Measurements from ENCODE around the gene JOSD2. TPM values are rescaled to one million over a fixed set of nuclear protein-coding genes. Genes with fewer than 3 reads are reported as not detected.
A peak's percentile ranks its signal among the peaks of the same experiment; 100 is the strongest.
"Not testable (repeated sequence)": the region's sequence is repeated elsewhere in the genome, so short reads cannot be mapped to it uniquely, and the experiment has no call there.

The JOSD2 gene
- total RNA-seq, 2 experiments from 2014 or later = 17.2 to 17.9 TPM

DNA sequence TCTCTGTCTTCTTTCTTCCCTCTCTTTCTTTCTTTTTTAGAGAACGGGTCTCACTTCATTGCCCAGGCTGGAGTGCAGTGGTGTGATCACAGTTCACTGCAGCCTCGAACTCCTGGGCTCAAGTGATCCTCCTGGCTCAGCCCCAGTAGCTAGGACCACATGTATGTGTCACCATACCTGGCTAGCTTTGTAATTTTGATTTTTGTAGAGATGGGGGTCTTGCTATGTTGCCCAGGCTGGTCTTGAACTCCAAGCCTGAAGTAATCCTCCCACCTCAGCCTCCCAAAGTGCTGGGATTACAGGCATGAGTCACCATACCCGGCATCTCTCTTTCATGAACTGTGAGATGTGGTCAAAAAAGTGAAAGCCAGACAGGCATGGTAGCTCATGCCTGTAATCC, 37.7 kb downstream of the JOSD2 start:
- intact Hi-C loops (cut with micrococcal nuclease); H3K27ac Mint-ChIP-seq: not testable (repeated sequence)

DNA sequence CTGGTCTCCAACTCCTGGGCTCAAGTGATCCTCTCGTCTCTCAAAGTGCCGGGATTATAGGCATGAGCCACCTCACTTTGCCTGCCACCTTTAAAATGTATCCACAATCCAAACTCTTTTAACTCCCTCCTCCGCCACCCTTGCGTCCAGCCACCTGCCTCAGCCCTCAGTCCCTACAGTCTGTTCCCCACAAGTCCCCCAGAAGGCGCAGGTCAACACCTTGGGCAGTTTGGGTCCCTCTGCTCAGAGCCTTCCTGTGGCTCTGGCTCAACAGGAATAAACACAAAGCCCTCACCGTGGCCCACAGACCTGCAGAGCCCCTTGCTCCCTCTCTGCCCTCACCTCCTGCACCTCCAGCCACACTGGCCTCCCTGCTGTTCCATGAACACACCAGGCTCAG, 42.2 kb downstream of the JOSD2 start:
- Mint-ChIP-seq H3K4me3 (no peak overlapping the region), H3K36me3 (ENCODE audit: low read depth) (no peaks in the 10 kb centered on the region), H3K27ac (no peak overlapping the region), H3K27me3 (ENCODE audit: low read depth) (peaks cover 2% of the 10 kb centered on the region), H3K4me1 (ENCODE audit: low read depth) (no peaks in the 10 kb centered on the region), H3K9me3 (no peaks in the 10 kb centered on the region)
- CTCF ChIA-PET = no interaction called here
- intact Hi-C loops (cut with micrococcal nuclease) = loop anchor here (10.0 kb wide), 1 partner anchor 214 kb away; no protein-coding TSS in a partner anchor
- no peak for DNase-seq

More for the DNA sequence above, 37.7 kb downstream of the JOSD2 start:
- H3K4me3 Mint-ChIP-seq; H3K27me3 Mint-ChIP-seq (ENCODE audit: low read depth); DNase-seq; H3K36me3 Mint-ChIP-seq (ENCODE audit: low read depth); H3K9me3 Mint-ChIP-seq: not testable (repeated sequence)
- CTCF ChIA-PET = interaction anchor here (1.2 kb wide), 1 partner anchor 11 kb away, joined by 4 read pairs; no protein-coding TSS in a partner anchor
- H3K4me1 Mint-ChIP-seq (ENCODE audit: low read depth) = peaks cover 21% of the 10 kb centered on the region

DNA sequence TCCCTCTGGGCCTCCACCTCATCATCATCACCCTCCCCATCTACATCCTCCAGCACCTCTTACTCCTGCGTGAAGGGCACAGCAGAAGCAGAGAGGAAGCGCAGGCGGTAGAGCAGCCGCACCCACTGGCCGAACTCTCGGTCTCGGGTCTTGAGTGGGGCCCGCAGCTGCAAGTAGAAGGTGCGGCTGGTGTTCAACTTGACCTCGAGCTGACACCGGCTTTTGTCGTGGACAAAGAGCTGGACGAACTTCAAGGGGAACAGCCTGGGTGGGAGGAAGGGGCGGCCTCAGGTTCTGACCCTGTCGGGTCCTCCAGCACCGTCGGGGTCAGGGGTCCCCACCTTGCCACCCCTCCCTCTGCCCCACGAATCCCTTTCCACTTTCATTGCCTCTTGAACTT, 43.4 kb downstream of the JOSD2 start:
- no peak for DNase-seq
- CTCF ChIA-PET = no interaction called here
- Mint-ChIP-seq H3K4me1 (ENCODE audit: low read depth) (no peaks in the 10 kb centered on the region), H3K9me3 (no peaks in the 10 kb centered on the region), H3K4me3 (no peak overlapping the region), H3K27me3 (ENCODE audit: low read depth) (peaks cover 2% of the 10 kb centered on the region), H3K27ac (no peak overlapping the region), H3K36me3 (ENCODE audit: low read depth) (no peaks in the 10 kb centered on the region)
- intact Hi-C loops (cut with micrococcal nuclease) = loop anchor here (10.0 kb wide), 1 partner anchor 213 kb away; no protein-coding TSS in a partner anchor

DNA sequence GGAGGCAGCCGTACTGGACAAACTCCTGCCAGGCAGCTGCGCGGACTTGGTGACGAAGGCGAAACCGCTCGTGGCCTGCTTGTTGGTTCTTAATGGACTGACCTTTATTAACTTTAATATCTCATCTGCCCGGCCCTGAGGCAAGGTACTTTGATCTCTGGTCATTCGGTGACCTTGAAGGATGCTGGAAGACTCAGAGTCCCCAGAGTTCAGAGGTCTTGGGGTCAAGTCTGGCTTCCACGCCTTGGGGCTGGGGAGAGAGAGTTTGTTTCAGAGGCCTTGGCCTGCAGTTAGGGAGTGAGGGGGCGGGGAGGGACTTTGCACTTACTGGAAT, 44.3 kb downstream of the JOSD2 start:
- Mint-ChIP-seq H3K9me3 (no peaks in the 10 kb centered on the region), H3K4me1 (ENCODE audit: low read depth) (no peaks in the 10 kb centered on the region), H3K27me3 (ENCODE audit: low read depth) (peaks cover 8% of the 10 kb centered on the region), H3K36me3 (ENCODE audit: low read depth) (no peaks in the 10 kb centered on the region), H3K4me3 (no peak overlapping the region), H3K27ac (no peak overlapping the region)
- intact Hi-C loops (cut with micrococcal nuclease) = loop anchor here (10.0 kb wide), 1 partner anchor 212 kb away; no protein-coding TSS in a partner anchor
- DNase-seq = no peak
- CTCF ChIA-PET = interaction anchor here (0.6 kb wide), 1 partner anchor 19 kb away, joined by 3 read pairs; no protein-coding TSS in a partner anchor

DNA sequence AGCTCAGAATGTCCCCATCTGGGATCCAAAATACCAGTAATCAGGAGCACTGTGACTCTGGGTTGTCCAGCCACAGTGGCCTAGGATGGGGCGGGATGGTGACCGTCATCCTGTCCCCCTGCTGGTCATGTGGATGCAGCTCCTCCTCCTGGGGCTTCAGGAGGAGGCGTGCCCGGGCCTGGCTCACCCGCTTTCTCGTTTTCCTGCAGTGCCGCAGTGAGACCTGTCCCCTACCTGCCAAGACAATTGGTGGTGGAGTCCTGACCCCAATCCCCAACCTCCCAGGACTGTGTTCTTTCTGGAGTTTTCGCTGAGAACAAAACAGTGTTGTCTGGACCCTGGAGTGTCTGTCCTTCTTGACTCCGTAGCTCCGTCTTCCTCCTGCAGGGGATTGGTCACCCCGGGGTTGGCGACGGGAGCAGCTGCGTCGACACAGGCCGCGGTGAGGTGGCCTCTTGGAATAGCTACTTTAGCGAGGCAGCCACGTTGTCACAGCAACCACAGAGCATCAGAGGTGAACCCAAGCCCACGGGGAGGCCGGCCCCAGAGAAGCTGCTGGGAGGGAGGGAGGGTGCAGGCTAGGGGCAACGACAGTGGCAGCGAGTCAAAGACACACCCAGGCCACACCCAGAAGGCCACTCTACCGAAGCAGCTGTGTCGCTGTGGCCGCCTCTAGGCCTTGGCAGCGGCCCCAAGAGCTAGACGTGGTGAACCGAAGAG, 44.8 kb downstream of the JOSD2 start:
- H3K4me1 Mint-ChIP-seq (ENCODE audit: low read depth) = peaks cover 3% of the 10 kb centered on the region
- CTCF ChIA-PET = interaction anchor here (0.6 to 1.5 kb wide), 2 partner anchors 18 to 90 kb away, joined by 3 read pairs; no protein-coding TSS in a partner anchor
- H3K9me3 Mint-ChIP-seq = no peaks in the 10 kb centered on the region
- H3K27me3 Mint-ChIP-seq (ENCODE audit: low read depth) = peaks cover 12% of the 10 kb centered on the region
- H3K4me3 Mint-ChIP-seq = no peak overlapping the region
- DNase-seq = no peak
- H3K27ac Mint-ChIP-seq = no peak overlapping the region
- intact Hi-C loops (cut with micrococcal nuclease) = loop anchor here (10.0 kb wide), 1 partner anchor 211 kb away; no protein-coding TSS in a partner anchor
- H3K36me3 Mint-ChIP-seq (ENCODE audit: low read depth) = no peaks in the 10 kb centered on the region

DNA sequence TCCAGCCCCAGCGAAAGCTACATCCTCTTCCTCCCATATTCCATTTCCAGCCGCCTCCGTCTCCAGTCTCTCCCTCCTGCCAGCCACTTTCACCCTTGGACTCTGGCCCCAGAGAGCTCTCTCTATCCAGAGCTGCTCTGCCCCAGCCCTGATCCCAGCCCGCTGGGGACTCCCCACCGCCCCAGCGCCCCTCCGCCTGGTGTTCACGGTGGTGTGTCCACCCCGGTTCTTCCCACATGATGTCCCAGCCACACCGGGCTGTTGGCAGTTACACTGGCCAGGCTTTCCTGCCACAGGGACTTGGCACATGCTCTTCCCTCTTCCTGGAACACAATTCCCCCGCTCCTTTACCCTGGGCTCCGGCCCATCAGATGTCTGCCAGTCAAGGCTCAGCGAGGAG, 46.0 kb downstream of the JOSD2 start:
- no peak for DNase-seq
- H3K27me3 Mint-ChIP-seq (ENCODE audit: low read depth) = peaks cover 18% of the 10 kb centered on the region
- H3K36me3 Mint-ChIP-seq (ENCODE audit: low read depth) = no peaks in the 10 kb centered on the region
- H3K27ac Mint-ChIP-seq = no peak overlapping the region
- CTCF ChIA-PET = interaction anchor here (1.5 kb wide), 1 partner anchor 91 kb away, joined by 3 read pairs; no protein-coding TSS in a partner anchor
- intact Hi-C loops (cut with micrococcal nuclease) = loop anchor here (10.0 kb wide), 1 partner anchor 210 kb away; no protein-coding TSS in a partner anchor
- H3K9me3 Mint-ChIP-seq = no peaks in the 10 kb centered on the region
- H3K4me3 Mint-ChIP-seq = no peak overlapping the region
- H3K4me1 Mint-ChIP-seq (ENCODE audit: low read depth) = peaks cover 10% of the 10 kb centered on the region

DNA sequence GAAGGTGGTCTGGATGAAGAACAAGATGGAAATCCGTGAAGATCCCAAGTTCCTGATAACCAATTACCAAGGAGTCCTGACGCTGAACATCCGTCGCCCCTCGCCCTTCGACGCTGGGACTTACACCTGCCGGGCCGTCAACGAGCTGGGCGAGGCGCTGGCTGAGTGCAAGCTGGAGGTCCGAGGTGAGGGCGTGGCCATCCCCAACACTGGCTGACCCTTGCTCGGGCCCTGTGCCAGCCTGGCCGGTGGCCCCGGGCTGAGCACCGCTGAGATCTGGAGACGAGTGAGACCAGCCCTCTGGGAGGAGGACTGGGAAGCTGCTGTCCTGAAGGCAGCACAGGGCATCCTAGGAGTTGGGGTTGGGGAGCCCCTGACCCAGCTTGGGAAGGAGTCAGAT, 46.6 kb downstream of the JOSD2 start:
- H3K4me3 Mint-ChIP-seq = no peak overlapping the region
- intact Hi-C loops (cut with micrococcal nuclease) = loop anchor here (10.0 kb wide), 1 partner anchor 210 kb away; no protein-coding TSS in a partner anchor
- H3K4me1 Mint-ChIP-seq (ENCODE audit: low read depth) = peaks cover 15% of the 10 kb centered on the region
- H3K36me3 Mint-ChIP-seq (ENCODE audit: low read depth) = no peaks in the 10 kb centered on the region
- H3K9me3 Mint-ChIP-seq = no peaks in the 10 kb centered on the region
- CTCF ChIA-PET = interaction anchor here (0.6 to 1.5 kb wide), 3 partner anchors 92 to 318 kb away, joined by 3 to 4 read pairs (median 4); no protein-coding TSS in a partner anchor
- no peak overlapping the region for H3K27ac Mint-ChIP-seq
- no peak for DNase-seq
- H3K27me3 Mint-ChIP-seq (ENCODE audit: low read depth) = peaks cover 22% of the 10 kb centered on the region

DNA sequence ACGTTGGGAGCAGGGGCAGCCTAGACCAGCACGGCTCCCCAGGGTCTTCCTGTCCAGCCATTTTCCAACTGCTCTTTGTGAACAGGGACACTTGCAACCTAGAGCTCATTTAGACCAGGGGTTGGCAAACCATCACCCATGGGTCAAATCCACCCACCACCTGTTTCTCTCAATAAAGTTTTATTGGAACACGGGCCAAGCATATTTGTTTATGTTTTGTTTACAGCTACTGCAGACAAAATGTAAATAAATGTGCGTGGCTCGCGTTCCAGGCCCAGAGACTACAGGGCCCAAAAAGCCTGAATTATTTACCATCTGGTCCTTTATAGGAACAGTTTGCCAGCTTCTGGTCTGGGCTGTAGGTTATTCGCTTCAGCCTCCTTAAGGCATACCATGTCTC, 48.0 kb downstream of the JOSD2 start:
- Mint-ChIP-seq H3K36me3 (ENCODE audit: low read depth) (no peaks in the 10 kb centered on the region), H3K4me3 (no peak overlapping the region), H3K27me3 (ENCODE audit: low read depth) (peaks cover 25% of the 10 kb centered on the region), H3K4me1 (ENCODE audit: low read depth) (peaks cover 15% of the 10 kb centered on the region), H3K9me3 (no peaks in the 10 kb centered on the region), H3K27ac (no peak overlapping the region)
- CTCF ChIA-PET = interaction anchor here (0.9 to 1.1 kb wide), 3 partner anchors 11 to 105 kb away, joined by 3 to 9 read pairs (median 4); no protein-coding TSS in a partner anchor
- intact Hi-C loops (cut with micrococcal nuclease) = loop anchor here (10.0 kb wide), 1 partner anchor 208 kb away; no protein-coding TSS in a partner anchor
- no peak for DNase-seq

DNA sequence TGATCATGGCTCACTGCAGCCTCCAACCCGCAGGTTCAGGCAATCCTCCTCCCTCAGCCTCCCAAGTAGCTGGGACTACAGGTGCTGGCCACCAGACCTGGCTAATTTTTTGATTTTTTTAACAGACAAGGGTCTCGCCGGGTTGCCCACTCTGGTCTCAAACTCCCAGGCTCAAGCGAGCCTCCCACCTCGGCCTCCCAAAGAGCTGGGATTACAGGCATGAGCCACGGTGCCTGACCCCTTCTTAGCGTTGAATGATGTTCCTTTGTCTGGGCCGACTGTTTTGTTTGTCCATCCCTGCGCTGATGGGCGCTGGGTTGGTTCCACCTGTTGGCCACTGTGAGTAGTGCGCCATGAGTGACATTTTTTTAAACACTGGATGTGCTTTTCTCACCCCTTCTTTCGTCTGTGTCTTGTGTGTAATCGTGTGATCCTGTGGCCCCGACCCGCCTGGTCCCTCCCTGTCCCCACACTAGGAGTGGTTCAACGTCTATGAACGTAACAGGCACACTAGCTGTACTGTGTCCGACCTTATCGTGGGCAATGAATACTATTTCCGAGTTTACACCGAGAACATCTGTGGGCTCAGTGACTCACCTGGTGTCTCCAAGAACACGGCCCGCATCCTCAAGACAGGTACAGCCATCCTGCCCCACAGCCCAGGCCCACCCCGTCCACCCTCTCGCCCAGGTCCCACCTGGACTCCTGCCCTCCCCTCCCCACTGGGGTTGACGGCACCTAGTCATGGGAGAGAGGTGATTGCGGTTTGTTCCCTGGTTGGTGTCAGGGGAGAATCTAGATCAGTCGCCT, 49.7 kb downstream of the JOSD2 start:
- Mint-ChIP-seq H3K27ac (no peak overlapping the region), H3K4me1 (ENCODE audit: low read depth) (peaks cover 15% of the 10 kb centered on the region), H3K36me3 (ENCODE audit: low read depth) (no peaks in the 10 kb centered on the region), H3K27me3 (ENCODE audit: low read depth) (peaks cover 33% of the 10 kb centered on the region), H3K9me3 (no peaks in the 10 kb centered on the region), H3K4me3 (no peak overlapping the region)
- DNase-seq = peak; percentile 78
- CTCF ChIA-PET = interaction anchor here (0.6 to 1.9 kb wide), 13 partner anchors 11 to 190 kb away, joined by 3 to 11 read pairs (median 4); partner anchors contain the start of gene NR1H2
- intact Hi-C loops (cut with micrococcal nuclease) = loop anchor here (1.0 to 10.0 kb wide), 3 partner anchors 93 to 206 kb away; no protein-coding TSS in a partner anchor

DNA sequence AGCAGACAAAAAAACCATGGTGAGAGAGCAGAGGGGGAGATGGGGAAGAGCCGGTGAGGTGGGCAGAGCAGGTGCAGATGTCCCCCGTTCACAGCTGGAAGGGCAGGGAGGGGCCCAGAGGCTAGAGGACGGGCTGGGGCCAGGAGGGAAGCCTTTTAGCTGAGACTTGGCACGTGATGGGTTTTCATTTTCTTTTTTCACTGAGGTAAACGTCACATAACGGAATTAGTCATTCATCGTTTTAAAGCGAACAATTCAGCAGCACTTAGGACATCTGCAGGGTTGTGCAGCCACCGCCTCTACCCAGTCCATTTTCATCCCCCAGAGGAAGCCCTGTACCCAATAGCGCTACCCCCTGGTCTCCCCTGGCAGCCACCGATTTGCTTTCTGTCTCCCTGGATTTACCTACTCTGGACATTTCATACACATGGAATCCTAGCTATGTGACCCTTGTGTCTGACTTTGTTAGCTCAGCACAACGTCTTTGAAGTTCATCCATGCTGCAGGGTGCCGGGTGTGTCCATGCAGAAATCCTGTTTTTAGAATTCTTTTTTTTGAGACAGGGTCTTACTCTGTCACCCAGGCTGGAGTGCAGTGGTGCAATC, 50.7 kb downstream of the JOSD2 start:
- H3K27me3 Mint-ChIP-seq (ENCODE audit: low read depth) = peaks cover 33% of the 10 kb centered on the region
- intact Hi-C loops (cut with micrococcal nuclease) = loop anchor here (10.0 kb wide), 1 partner anchor 205 kb away; no protein-coding TSS in a partner anchor
- CTCF ChIA-PET = interaction anchor here (0.6 to 1.9 kb wide), 14 partner anchors 10 to 189 kb away, joined by 3 to 11 read pairs (median 4); partner anchors contain the start of gene NR1H2
- H3K4me3 Mint-ChIP-seq = no peak overlapping the region
- H3K27ac Mint-ChIP-seq = no peak overlapping the region
- no peaks in the 10 kb centered on the region for H3K36me3 Mint-ChIP-seq (ENCODE audit: low read depth)
- peaks cover 15% of the 10 kb centered on the region for H3K4me1 Mint-ChIP-seq (ENCODE audit: low read depth)
- H3K9me3 Mint-ChIP-seq = no peaks in the 10 kb centered on the region
- peak; percentile 34 for DNase-seq

DNA sequence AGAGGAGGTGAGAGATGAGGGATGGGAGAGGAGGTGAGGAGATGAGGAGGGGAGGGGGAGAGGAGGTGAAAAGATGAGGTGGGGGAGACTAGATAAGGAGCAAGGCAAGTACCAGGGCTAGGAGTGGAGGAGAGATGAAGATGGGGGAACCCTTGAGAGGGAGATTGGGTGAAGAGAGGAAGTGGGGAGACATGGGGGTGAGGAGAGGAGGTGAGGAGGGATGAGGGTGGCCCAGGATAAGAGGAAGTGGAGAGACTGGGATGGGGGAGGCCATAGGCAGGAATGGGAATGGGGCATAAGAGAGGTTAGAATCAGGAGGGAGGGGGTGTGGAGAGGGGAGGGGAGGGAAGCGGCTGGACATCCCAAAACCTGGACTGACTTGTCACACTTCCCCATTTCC, 51.4 kb downstream of the JOSD2 start:
- DNase-seq = no peak
- H3K27me3 Mint-ChIP-seq (ENCODE audit: low read depth) = peaks cover 33% of the 10 kb centered on the region
- no peaks in the 10 kb centered on the region for H3K9me3 Mint-ChIP-seq
- no peak overlapping the region for H3K27ac Mint-ChIP-seq
- intact Hi-C loops (cut with micrococcal nuclease) = loop anchor here (10.0 kb wide), 1 partner anchor 205 kb away; no protein-coding TSS in a partner anchor
- no peaks in the 10 kb centered on the region for H3K36me3 Mint-ChIP-seq (ENCODE audit: low read depth)
- H3K4me3 Mint-ChIP-seq = no peak overlapping the region
- H3K4me1 Mint-ChIP-seq (ENCODE audit: low read depth) = peaks cover 15% of the 10 kb centered on the region
- CTCF ChIA-PET = interaction anchor here (1.6 to 1.9 kb wide), 3 partner anchors 9 to 102 kb away, joined by 4 to 11 read pairs (median 11); no protein-coding TSS in a partner anchor

Measured in activated naive CD4-positive, alpha-beta T cell treated with anti-CD3 and anti-CD28 coated beads for 36 hours (primary cell).